Measurements from ENCODE around the gene FYN. TPM values are rescaled to one million over a fixed set of nuclear protein-coding genes. Genes with fewer than 3 reads are reported as not detected.

FYN gene
- total and polyA plus RNA-seq, 2 of the 4 experiments (the other 2 are of a cell fraction): 30.8 to 36.4 TPM

GRCh38 chr6:111763381-111763780 lies 109.9 kb downstream of the FYN start:
- peak; percentile 80 for DNase-seq
- in situ Hi-C loops (cut with MboI; ENCODE audit: low sequenced_read_pairs): no loop called here
- Histone ChIP-seq H3K27ac (ENCODE audit: insufficient read depth, low read length) (no peak overlapping the region), H3K23ac (ENCODE audit: low read depth, low read length) (0 out of 2 replicates have a peak overlapping the region, but pooled peaks have one; percentile 52), H3K18ac (ENCODE audit: low read depth, low read length) (peak overlapping the region; percentile 84; the same call in 1 of the 2 replicates), H2BK5ac (ENCODE audit: low read depth, low read length, poor library complexity, severe bottlenecking) (peak overlapping the region; percentile 53), H2AK9ac (replicated peaks; ENCODE audit: low read depth, low read length, poor library complexity) (no peak overlapping the region), H2BK120ac (ENCODE audit: low read depth, low read length) (no peak overlapping the region), H4K20me1 (ENCODE audit: insufficient read depth, low read length) (0 out of 2 replicates have a peak, but pooled peaks cover 3% of the 10 kb centered on the region), H3K4me1 (ENCODE audit: control insufficient read depth, insufficient read depth, low read length) (peaks cover 43% of the 10 kb centered on the region), H3K27me3 (ENCODE audit: control insufficient read depth, insufficient read depth, low read length) (no peaks in the 10 kb centered on the region), H2AK5ac (ENCODE audit: low read depth, low read length) (no peak overlapping the region), H3K14ac (replicated peaks; ENCODE audit: low read depth, low read length) (no peak overlapping the region; the same call in 1 of the 2 replicates), H3K4me3 (ENCODE audit: insufficient read depth, low read depth, low read length) (no peak overlapping the region), H4K5ac (ENCODE audit: low read depth, low read length) (no peak overlapping the region), H3K9me1 (ENCODE audit: insufficient read depth, low read length) (peaks cover 8% of the 10 kb centered on the region), H3K4ac (ENCODE audit: low read depth, low read length) (peak overlapping the region; percentile 60; the same call in 1 of the 2 replicates), H2BK15ac (ENCODE audit: low read depth, low read length) (0 out of 3 replicates have a peak overlapping the region, but pooled peaks have one; percentile 0), H3K9me3 (ENCODE audit: control insufficient read depth, insufficient read depth, low read length) (no peaks in the 10 kb centered on the region), H2BK20ac (ENCODE audit: low read depth, low read length) (no peak overlapping the region), H4K91ac (ENCODE audit: insufficient read depth, low read depth, low read length) (no peak overlapping the region), H3K79me1 (ENCODE audit: low read depth in 1 of 2, low read length in 2 of 2) (peaks cover 27 to 35% of the 10 kb centered on the region in 2 experiments), H2AFZ (replicated peaks; ENCODE audit: low read length, poor library complexity) (no peak overlapping the region), H3K9ac (ENCODE audit: low read depth, low read length) (no peak overlapping the region), H3K36me3 (ENCODE audit: control insufficient read depth, insufficient read depth, low read length) (no peaks in the 10 kb centered on the region), H4K8ac (ENCODE audit: low read depth in 2 of 2, low read length in 2 of 2) (peak overlapping the region in 1 of 2 experiments; percentile 10; a peak in 1 of 4 replicates), H3K4me2 (ENCODE audit: low read depth, low read length) (peak overlapping the region; percentile 67; the same call in 1 of the 2 replicates), H3K56ac (ENCODE audit: extremely low read depth, insufficient read depth, low read length) (no peak overlapping the region)
- ChIA-PET POLR2A (ENCODE audit: unreplicated experiment) (no interaction called here), CTCF (interaction anchor here (1.3 kb wide), 1 partner anchor 9 kb away, joined by 4 read pairs; no protein-coding TSS in a partner anchor)
- intact Hi-C loops (cut with micrococcal nuclease): no loop called here
- BruUV-seq (replicated peaks): no TSS peak
- ATAC-seq (ENCODE audit: low read depth): peak; percentile 5; the same call in 1 of the 2 replicates
- no CpG with 5 or more reads among the region's 2 CpGs for WGBS, 2 experiments (ENCODE audit: extremely low coverage in 2 of 2, insufficient read length in 1 of 2)
- TF ChIP-seq CEBPB (IDR thresholded peaks at IDR 0.05; ENCODE audit: low read depth, low read length) (no peak), FOS (IDR thresholded peaks at IDR 0.05; ENCODE audit: low read depth, low read length) (no peak), SMC3 (IDR thresholded peaks at IDR 0.05; ENCODE audit: low read depth, low read length) (no peak)
- dilution Hi-C loops (cut with HindIII; ENCODE audit: low sequenced_read_pairs, unreplicated experiment): no loop called here

Data from IMR-90 (cell line).